ENCODE results near the gene HSD3B7. TPM values are rescaled to one million over a fixed set of nuclear protein-coding genes. Genes with fewer than 3 reads are reported as not detected.

The HSD3B7 gene
- total RNA-seq, 2 donors from 2014 or later = 4.1 to 4.8 TPM

DNA sequence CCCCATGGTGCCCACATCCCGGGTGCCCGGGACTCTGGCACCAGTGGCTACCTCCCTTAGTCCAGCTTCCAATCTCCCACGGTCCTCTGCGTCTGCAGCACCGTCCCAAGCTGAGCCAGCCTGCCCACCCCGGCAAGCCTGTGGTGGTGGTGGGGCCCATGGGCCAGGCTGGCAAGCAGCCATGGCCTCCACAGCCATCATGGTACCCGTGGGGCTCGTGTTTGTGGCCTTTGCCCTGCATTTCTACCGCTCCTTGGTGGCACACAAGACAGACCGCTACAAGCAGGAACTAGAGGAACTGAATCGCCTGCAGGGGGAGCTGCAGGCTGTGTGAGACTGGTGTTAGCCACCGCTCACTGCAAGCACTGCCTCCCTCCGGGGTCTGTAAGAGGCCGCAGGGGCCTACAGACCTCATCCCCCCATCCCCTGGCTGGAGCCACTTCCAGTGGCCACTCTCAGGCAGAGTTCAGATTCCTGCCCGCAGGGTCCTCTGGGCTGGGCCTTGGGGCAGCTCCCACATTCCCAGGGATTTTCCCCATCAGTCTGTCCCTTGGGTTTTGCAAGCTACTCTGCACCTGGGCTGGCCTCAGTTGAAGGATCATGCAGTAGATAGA lies 31.4 kb upstream of the HSD3B7 start:
- H3K4me1 ChIP-seq (ENCODE audit: control insufficient read depth, insufficient read depth, low read length) = peaks cover under 1% of the 10 kb centered on the region

DNA sequence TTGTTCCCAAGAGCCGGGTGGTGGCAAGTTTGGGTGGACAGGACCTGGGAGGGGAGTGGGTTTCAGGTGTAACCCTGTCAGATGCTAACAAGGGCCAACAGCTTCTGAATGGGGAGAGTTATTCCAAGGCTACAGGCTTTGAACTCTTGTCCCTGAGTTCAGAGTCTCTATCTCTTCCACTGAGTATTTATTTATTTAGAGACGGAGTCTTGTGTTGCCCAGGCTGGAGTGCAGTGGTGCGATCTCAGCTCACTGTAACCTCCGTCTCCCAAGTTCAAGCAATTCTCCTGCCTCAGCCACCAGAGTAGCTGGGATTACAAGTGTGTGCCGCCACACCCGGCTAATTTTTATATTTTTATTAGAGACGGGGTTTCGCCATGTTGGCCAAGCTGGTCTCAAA lies 30.0 kb upstream of the HSD3B7 start:
- Histone ChIP-seq H3K27ac (ENCODE audit: low read depth, low read length) (no peak overlapping the region), H3K27me3 (ENCODE audit: control insufficient read depth, insufficient read depth, low read length, poor library complexity, severe bottlenecking) (no peaks in the 10 kb centered on the region), H3K4me3 (ENCODE audit: low read length) (no peak overlapping the region), H3K36me3 (ENCODE audit: control insufficient read depth, insufficient read depth, low read length) (peaks cover 17% of the 10 kb centered on the region), H3K9me3 (ENCODE audit: control insufficient read depth, low read length) (no peaks in the 10 kb centered on the region), H3K4me1 (ENCODE audit: control insufficient read depth, insufficient read depth, low read length) (peaks cover 3% of the 10 kb centered on the region), H3K9ac (ENCODE audit: extremely low read depth, low read length, poor library complexity, severe bottlenecking) (no peak overlapping the region)
- peaks cover 11% of the 10 kb centered on the region for H3K4me1 Mint-ChIP-seq
- WGBS, 2 experiments (ENCODE audit: insufficient coverage in 1 of 2, insufficient read length in 1 of 2) = 95% methylated on average over 8 of the region's 8 CpGs
- no peak overlapping the region for H3K4me3 Mint-ChIP-seq
- H3K36me3 Mint-ChIP-seq (ENCODE audit: low read depth) = peaks cover 13% of the 10 kb centered on the region
- DNase-seq = no peak
- no peaks in the 10 kb centered on the region for H3K27me3 Mint-ChIP-seq (ENCODE audit: insufficient read depth)
- no peak overlapping the region for H3K27ac Mint-ChIP-seq
- no peaks in the 10 kb centered on the region for H3K9me3 Mint-ChIP-seq
- TF ChIP-seq, protein P1, sequence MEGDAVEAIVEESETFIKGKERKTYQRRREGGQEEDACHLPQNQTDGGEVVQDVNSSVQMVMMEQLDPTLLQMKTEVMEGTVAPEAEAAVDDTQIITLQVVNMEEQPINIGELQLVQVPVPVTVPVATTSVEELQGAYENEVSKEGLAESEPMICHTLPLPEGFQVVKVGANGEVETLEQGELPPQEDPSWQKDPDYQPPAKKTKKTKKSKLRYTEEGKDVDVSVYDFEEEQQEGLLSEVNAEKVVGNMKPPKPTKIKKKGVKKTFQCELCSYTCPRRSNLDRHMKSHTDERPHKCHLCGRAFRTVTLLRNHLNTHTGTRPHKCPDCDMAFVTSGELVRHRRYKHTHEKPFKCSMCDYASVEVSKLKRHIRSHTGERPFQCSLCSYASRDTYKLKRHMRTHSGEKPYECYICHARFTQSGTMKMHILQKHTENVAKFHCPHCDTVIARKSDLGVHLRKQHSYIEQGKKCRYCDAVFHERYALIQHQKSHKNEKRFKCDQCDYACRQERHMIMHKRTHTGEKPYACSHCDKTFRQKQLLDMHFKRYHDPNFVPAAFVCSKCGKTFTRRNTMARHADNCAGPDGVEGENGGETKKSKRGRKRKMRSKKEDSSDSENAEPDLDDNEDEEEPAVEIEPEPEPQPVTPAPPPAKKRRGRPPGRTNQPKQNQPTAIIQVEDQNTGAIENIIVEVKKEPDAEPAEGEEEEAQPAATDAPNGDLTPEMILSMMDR (conservative IDR thresholded peaks at IDR 0.05) = no peak

More for the DNA sequence above, 31.4 kb upstream of the HSD3B7 start:
- Histone ChIP-seq H3K9ac (ENCODE audit: extremely low read depth, low read length, poor library complexity, severe bottlenecking) (no peak overlapping the region), H3K27ac (ENCODE audit: low read depth, low read length) (no peak overlapping the region), H3K4me3 (ENCODE audit: low read length) (no peak overlapping the region), H3K36me3 (ENCODE audit: control insufficient read depth, insufficient read depth, low read length) (peaks cover 4% of the 10 kb centered on the region), H3K9me3 (ENCODE audit: control insufficient read depth, low read length) (no peaks in the 10 kb centered on the region), H3K27me3 (ENCODE audit: control insufficient read depth, insufficient read depth, low read length, poor library complexity, severe bottlenecking) (no peaks in the 10 kb centered on the region)
- Mint-ChIP-seq H3K9me3 (no peaks in the 10 kb centered on the region), H3K27me3 (ENCODE audit: insufficient read depth) (no peaks in the 10 kb centered on the region), H3K36me3 (ENCODE audit: low read depth) (peaks cover 2% of the 10 kb centered on the region), H3K4me1 (peaks cover 15% of the 10 kb centered on the region), H3K27ac (peak overlapping the region; percentile 35), H3K4me3 (no peak overlapping the region)
- peak; percentile 95 for DNase-seq
- 31 to 45% methylated on average over 8 to 15 of the region's 15 CpGs for WGBS, 2 experiments (ENCODE audit: insufficient coverage in 1 of 2, insufficient read length in 1 of 2)
- TF ChIP-seq, protein P1 (conservative IDR thresholded peaks at IDR 0.05) = peak; percentile 96

DNA sequence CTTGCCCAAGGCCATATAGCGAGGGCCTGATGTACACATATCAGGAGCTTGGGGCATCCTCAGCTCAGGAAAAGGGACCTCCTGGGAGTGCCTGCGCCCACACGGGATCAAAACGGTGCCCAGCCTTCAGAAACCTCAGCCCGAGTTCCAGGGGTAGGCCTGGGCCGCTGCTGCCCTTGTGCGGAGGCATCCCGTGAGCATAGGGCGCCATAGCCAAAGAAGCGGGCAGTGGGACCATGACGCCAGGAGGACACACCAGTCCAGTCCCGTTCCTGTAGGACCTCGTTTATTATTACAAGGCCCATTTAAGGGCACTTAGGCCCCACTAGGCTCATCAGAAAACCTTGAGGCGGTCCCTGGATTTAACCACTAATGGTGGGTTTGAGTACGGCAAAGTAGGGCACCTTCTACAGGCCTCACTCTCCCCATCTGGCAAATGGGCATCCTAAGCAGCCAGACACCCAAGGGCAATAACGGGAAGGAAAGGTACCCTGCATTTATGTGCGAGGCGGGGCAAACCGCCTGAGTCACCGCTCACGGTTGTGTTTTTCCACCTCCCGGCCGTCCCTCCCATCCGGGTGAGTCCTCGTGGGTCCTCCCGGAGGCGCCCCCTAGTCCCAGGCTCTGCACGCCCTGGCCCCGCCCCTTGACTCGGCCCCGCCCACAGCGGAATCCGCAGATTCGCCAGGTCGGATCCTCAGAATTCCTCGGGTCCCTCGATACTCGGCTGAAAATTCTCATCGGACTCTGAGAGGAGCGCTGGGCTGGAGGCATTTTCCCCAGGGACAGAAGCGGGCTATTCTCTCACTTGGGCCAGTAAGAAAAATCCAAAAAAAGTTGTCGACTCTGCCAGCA lies 28.2 kb upstream of the HSD3B7 start:
- Histone ChIP-seq H3K27ac (ENCODE audit: low read depth, low read length) (peak overlapping the region; percentile 98), H3K27me3 (ENCODE audit: control insufficient read depth, insufficient read depth, low read length, poor library complexity, severe bottlenecking) (no peaks in the 10 kb centered on the region), H3K4me1 (ENCODE audit: control insufficient read depth, insufficient read depth, low read length) (peaks cover 3% of the 10 kb centered on the region), H3K9ac (ENCODE audit: extremely low read depth, low read length, poor library complexity, severe bottlenecking) (peak overlapping the region; percentile 85), H3K9me3 (ENCODE audit: control insufficient read depth, low read length) (no peaks in the 10 kb centered on the region), H3K36me3 (ENCODE audit: control insufficient read depth, insufficient read depth, low read length) (peaks cover 31% of the 10 kb centered on the region), H3K4me3 (ENCODE audit: low read length) (peak overlapping the region; percentile 93)
- peak overlapping the region; percentile 100 for H3K27ac Mint-ChIP-seq
- WGBS, 2 experiments (ENCODE audit: insufficient coverage in 1 of 2, insufficient read length in 1 of 2) = 35 to 37% methylated on average over 35 to 42 of the region's 42 CpGs
- H3K27me3 Mint-ChIP-seq (ENCODE audit: insufficient read depth) = no peaks in the 10 kb centered on the region
- peaks cover 6% of the 10 kb centered on the region for H3K4me1 Mint-ChIP-seq
- TF ChIP-seq, protein P1 (conservative IDR thresholded peaks at IDR 0.05) = peak; percentile 58
- peak; percentile 94 for DNase-seq
- H3K9me3 Mint-ChIP-seq = no peaks in the 10 kb centered on the region
- peak overlapping the region; percentile 93 for H3K4me3 Mint-ChIP-seq
- H3K36me3 Mint-ChIP-seq (ENCODE audit: low read depth) = peaks cover 29% of the 10 kb centered on the region
